Neural progenitor cell (in vitro differentiated cells): Measurements from ENCODE around the gene SLAIN2. TPM values are rescaled to one million over a fixed set of nuclear protein-coding genes. Genes with fewer than 3 reads are reported as not detected.
A peak's percentile ranks its signal among the peaks of the same experiment; 100 is the strongest.

Experiments
- DNase-seq: peaks from one replicate; pipeline ENCODE4 v3.0.0-alpha.2; 2016; ENCODE audit warnings: low spot score
- H2AFZ ChIP-seq: fragments of 200-600 bp; sonication (generic); replicated peaks from 2 replicates; pipeline ENCODE4 v1.6.1; 2016; ENCODE audit warnings: antibody characterized with exemption
- H3F3A ChIP-seq: fragments of 200-600 bp; sonication (generic); 2 replicates; pipeline ENCODE4 v1.6.1; 2016; ENCODE audit warnings: antibody characterized with exemption, low read depth
- H3K27ac ChIP-seq: fragments of 200-600 bp; sonication (generic); 2 replicates; pipeline ENCODE4 v1.5.1; 2016; ENCODE audit warnings: mild to moderate bottlenecking
- H3K27me3 ChIP-seq: fragments of 200-600 bp; sonication (generic); 2 replicates; pipeline ENCODE4 v1.6.1; 2016; ENCODE audit warnings: mild to moderate bottlenecking, moderate library complexity
- H3K36me3 ChIP-seq: fragments of 200-600 bp; sonication (generic); 2 replicates; pipeline ENCODE4 v1.5.1; 2016
- H3K4me1 ChIP-seq: fragments of 200-600 bp; sonication (generic); 2 replicates; pipeline ENCODE4 v1.6.1; 2016; ENCODE audit warnings: mixed run types
- H3K4me2 ChIP-seq: fragments of 200-600 bp; sonication (generic); 2 replicates; pipeline ENCODE4 v1.6.1; 2016
- H3K4me3 ChIP-seq: fragments of 200-600 bp; sonication (generic); 2 replicates; pipeline ENCODE4 v1.5.1; 2016
- H3K79me2 ChIP-seq: fragments of 200-600 bp; sonication (generic); 2 replicates; pipeline ENCODE4 v1.6.1; 2016; ENCODE audit warnings: low read depth
- H3K9ac ChIP-seq: fragments of 200-600 bp; sonication (generic); 2 replicates; pipeline ENCODE4 v1.6.1; 2016
- H3K9me3 ChIP-seq: fragments of 200-600 bp; sonication (generic); 2 replicates; pipeline ENCODE4 v1.5.1; 2016; ENCODE audit warnings: low read depth
- H4K20me1 ChIP-seq: fragments of 200-600 bp; sonication (generic); 2 replicates; pipeline ENCODE4 v1.6.1; 2016; ENCODE audit warnings: low read depth
- H3K27ac Mint-ChIP-seq: 3 replicates; pipeline ENCODE4 v1.8.0; 2021; ENCODE audit warnings: mixed read lengths
- H3K27me3 Mint-ChIP-seq: 2 replicates; pipeline ENCODE4 v1.8.0; 2022; ENCODE audit warnings: low read depth, mild to moderate bottlenecking, inconsistent platforms, moderate library complexity, mixed read lengths; ENCODE audit not compliant: insufficient read depth
- H3K36me3 Mint-ChIP-seq: 3 replicates; pipeline ENCODE4 v1.8.0; 2021; ENCODE audit warnings: mixed read lengths
- H3K4me1 Mint-ChIP-seq: 3 replicates; pipeline ENCODE4 v1.8.0; 2021; ENCODE audit warnings: mixed read lengths
- H3K4me3 Mint-ChIP-seq: 3 replicates; pipeline ENCODE4 v1.8.0; 2021; ENCODE audit warnings: mild to moderate bottlenecking, moderate library complexity, mixed read lengths
- H3K9me3 Mint-ChIP-seq: 3 replicates; pipeline ENCODE4 v1.8.0; 2020; ENCODE audit warnings: mixed read lengths
- CTCF ChIP-seq: fragments of 200-600 bp; sonication (generic); IDR thresholded peaks from 2 replicates; pipeline ENCODE4 v1.5.1; 2017; ENCODE audit warnings: antibody characterized with exemption, mild to moderate bottlenecking
- EZH2 ChIP-seq: fragments of 200-600 bp; sonication (generic); IDR thresholded peaks from 2 replicates; pipeline ENCODE4 v1.6.1; 2017; ENCODE audit warnings: antibody characterized with exemption, mild to moderate bottlenecking, moderate library complexity
- EZH2phosphoT487 ChIP-seq: fragments of 200-600 bp; sonication (generic); IDR thresholded peaks from 2 replicates; pipeline ENCODE4 v1.6.1; 2017; ENCODE audit warnings: antibody characterized with exemption
- total RNA-seq: library from RNA; depleted of rRNA; stranded (reverse); fragments of >200 nt; gene quantifications from 2 replicates; pipeline ENCODE4 v1.2.3, GENCODE V29; 2015; ENCODE audit warnings: low replicate concordance

SLAIN2 gene
- total RNA-seq, 1 donor from 2014 or later, result 25.4 TPM

GRCh38 chr4:48315728-48316630 is 25.4 kb upstream of the SLAIN2 start:
- H3K4me1 ChIP-seq, result no peaks in the 10 kb centered on the region
- peaks cover 8% of the 10 kb centered on the region for H3K9me3 Mint-ChIP-seq
- no peak for TF ChIP-seq EZH2
- peak; percentile 69 for TF ChIP-seq CTCF
- H3K36me3 ChIP-seq, result no peaks in the 10 kb centered on the region
- no peaks in the 10 kb centered on the region for H3F3A ChIP-seq
- H3K27ac Mint-ChIP-seq, result no peak overlapping the region
- no peaks in the 10 kb centered on the region for H3K79me2 ChIP-seq
- no peak overlapping the region for H3K4me2 ChIP-seq
- H3K4me3 Mint-ChIP-seq, result no peak overlapping the region
- DNase-seq, result peak; percentile 58
- no peaks in the 10 kb centered on the region for H3K36me3 Mint-ChIP-seq
- H3K9me3 ChIP-seq, result no peaks in the 10 kb centered on the region
- H3K27me3 Mint-ChIP-seq, result no peaks in the 10 kb centered on the region
- no peak overlapping the region for H3K27ac ChIP-seq
- no peaks in the 10 kb centered on the region for H4K20me1 ChIP-seq
- no peak overlapping the region for H3K4me3 ChIP-seq
- no peaks in the 10 kb centered on the region for H3K27me3 ChIP-seq
- no peaks in the 10 kb centered on the region for H3K4me1 Mint-ChIP-seq
- no peak overlapping the region for H2AFZ ChIP-seq
- no peak overlapping the region for H3K9ac ChIP-seq

GRCh38 chr4:48321312-48321711 is 20.0 kb upstream of the SLAIN2 start:
- no peak overlapping the region for H3K27ac Mint-ChIP-seq

GRCh38 chr4:48322063-48322462 is 19.3 kb upstream of the SLAIN2 start:
- peaks cover 3% of the 10 kb centered on the region for H3K4me1 Mint-ChIP-seq
- Histone ChIP-seq H3K27ac (no peak overlapping the region), H3K27me3 (no peaks in the 10 kb centered on the region), H3F3A (no peaks in the 10 kb centered on the region), H3K36me3 (no peaks in the 10 kb centered on the region), H3K4me3 (no peak overlapping the region), H3K9ac (no peak overlapping the region), H2AFZ (no peak overlapping the region), H3K4me1 (no peaks in the 10 kb centered on the region), H3K79me2 (no peaks in the 10 kb centered on the region), H3K4me2 (no peak overlapping the region), H4K20me1 (no peaks in the 10 kb centered on the region), H3K9me3 (no peaks in the 10 kb centered on the region)
- H3K27ac Mint-ChIP-seq, result no peak overlapping the region
- H3K9me3 Mint-ChIP-seq, result no peaks in the 10 kb centered on the region
- DNase-seq, result no peak
- H3K27me3 Mint-ChIP-seq, result no peaks in the 10 kb centered on the region
- no peaks in the 10 kb centered on the region for H3K36me3 Mint-ChIP-seq
- H3K4me3 Mint-ChIP-seq, result no peak overlapping the region
- no peak for TF ChIP-seq EZH2
- no peak for TF ChIP-seq EZH2phosphoT487
- TF ChIP-seq CTCF, result no peak

More at GRCh38 chr4:48321312-48321711, 20.0 kb upstream of the SLAIN2 start:
- H3K4me3 ChIP-seq, result no peak overlapping the region
- no peak overlapping the region for H3K9ac ChIP-seq
- H3K79me2 ChIP-seq, result no peaks in the 10 kb centered on the region
- no peaks in the 10 kb centered on the region for H3K27me3 ChIP-seq
- H3K4me3 Mint-ChIP-seq, result no peak overlapping the region
- DNase-seq, result no peak
- no peak for TF ChIP-seq EZH2phosphoT487
- no peak for TF ChIP-seq CTCF
- no peak for TF ChIP-seq EZH2
- no peak overlapping the region for H3K4me2 ChIP-seq
- H3K9me3 Mint-ChIP-seq, result no peaks in the 10 kb centered on the region
- H3F3A ChIP-seq, result no peaks in the 10 kb centered on the region
- H3K27me3 Mint-ChIP-seq, result no peaks in the 10 kb centered on the region
- no peaks in the 10 kb centered on the region for H3K36me3 Mint-ChIP-seq
- no peaks in the 10 kb centered on the region for H4K20me1 ChIP-seq
- H3K4me1 Mint-ChIP-seq, result peaks cover 3% of the 10 kb centered on the region
- peak overlapping the region; percentile 26 for H2AFZ ChIP-seq
- no peaks in the 10 kb centered on the region for H3K36me3 ChIP-seq
- H3K9me3 ChIP-seq, result no peaks in the 10 kb centered on the region
- no peak overlapping the region for H3K27ac ChIP-seq
- H3K4me1 ChIP-seq, result no peaks in the 10 kb centered on the region
